22Rv1 (cell line): ENCODE measurements around the gene PIGZ.

Experiments used
- H3K27ac ChIP-seq: fragments of 450-650 bp; 2 replicates; pipeline ENCODE4 v1.5.1; 2017
- CTCF ChIP-seq: fragments of 450-650 bp; IDR thresholded peaks from 2 replicates; pipeline ENCODE4 v1.5.1; 2017; ENCODE audit warnings: mild to moderate bottlenecking
- ZFX ChIP-seq: fragments of 450-650 bp; IDR thresholded peaks from 2 replicates; pipeline ENCODE4 v1.6.1; 2017; ENCODE audit warnings: antibody characterized with exemption, borderline replicate concordance

Gene PIGZ

GRCh38 chr3:196968233-196969133 lies at the start of gene PIGZ:
PIGZ (minus strand) TSS chr3:196968833; CDS start chr3:196952031, 16,802 bp downstream.
- peak within 1 kb of the TSS; percentile 68 for H3K27ac ChIP-seq
- TF ChIP-seq ZFX (no peak), CTCF (no peak)

GRCh38 chr3:197017003-197017402 lies 48.4 kb upstream of the PIGZ start:
- TF ChIP-seq CTCF: no peak
- no peak for TF ChIP-seq ZFX
- H3K27ac ChIP-seq: no peak overlapping the region

GRCh38 chr3:197015790-197016736 lies 47.4 kb upstream of the PIGZ start:
- TF ChIP-seq CTCF (no peak), ZFX (no peak)

GRCh38 chr3:197014942-197015575 lies 46.4 kb upstream of the PIGZ start:
- no peak overlapping the region for H3K27ac ChIP-seq
- no peak for TF ChIP-seq ZFX
- no peak for TF ChIP-seq CTCF

More at GRCh38 chr3:197015790-197016736, 47.4 kb upstream of the PIGZ start:
- H3K27ac ChIP-seq: no peak overlapping the region

GRCh38 chr3:197014024-197014423 lies 45.4 kb upstream of the PIGZ start:
- TF ChIP-seq CTCF (no peak), ZFX (no peak)
- no peak overlapping the region for H3K27ac ChIP-seq

GRCh38 chr3:197012540-197012883 lies 43.9 kb upstream of the PIGZ start:
- H3K27ac ChIP-seq: no peak overlapping the region
- no peak for TF ChIP-seq CTCF
